Fibroblast of pulmonary artery (primary cell): ENCODE data around the gene TYW1B.
"Not testable (repeated sequence)": the region's sequence is repeated elsewhere in the genome, so short reads cannot be mapped to it uniquely, and the experiment has no call there.

ENCODE experiments used
- DNase-seq: peaks from one replicate; pipeline ENCODE4 v3.0.0-alpha.2; 2010; ENCODE audit warnings: low read depth
- H3K4me3 ChIP-seq: replicated peaks from 2 replicates; pipeline ENCODE4 v1.5.1; 2011; ENCODE audit warnings: low read depth, mild to moderate bottlenecking, control low read depth, low read length, moderate library complexity
- CTCF ChIP-seq: IDR thresholded peaks from 2 replicates; pipeline ENCODE4 v1.5.1; 2011; ENCODE audit warnings: mild to moderate bottlenecking, control low read depth, low read length, inconsistent platforms; ENCODE audit errors: missing control alignments

TYW1B gene

GRCh38 chr7:72823765-72824732 lies 4.0 kb downstream of the TYW1B start:
- TF ChIP-seq CTCF = peak; percentile 7
- H3K4me3 ChIP-seq = not testable (repeated sequence)
- peak; percentile 40 for DNase-seq

GRCh38 chr7:72822497-72822896 lies 5.5 kb downstream of the TYW1B start:
- not testable (repeated sequence) for DNase-seq, H3K4me3 ChIP-seq

- H3K4me3 ChIP-seq, DNase-seq: not testable (repeated sequence)
These were observed 9.2 kb downstream of the TYW1B start for GRCh38 chr7:72818663-72819361.

GRCh38 chr7:72817661-72818060 lies 10.3 kb downstream of the TYW1B start:
- not testable (repeated sequence) for H3K4me3 ChIP-seq, DNase-seq

- H3K4me3 ChIP-seq, DNase-seq: not testable (repeated sequence)
These were observed 11.4 kb downstream of the TYW1B start for GRCh38 chr7:72816370-72817157.

GRCh38 chr7:72810437-72810836 lies 17.6 kb downstream of the TYW1B start:
- not testable (repeated sequence) for DNase-seq, H3K4me3 ChIP-seq

- not testable (repeated sequence) for DNase-seq, H3K4me3 ChIP-seq
These were observed 19.5 kb downstream of the TYW1B start for GRCh38 chr7:72808511-72808910.

- not testable (repeated sequence) for DNase-seq, H3K4me3 ChIP-seq
These were observed 21.1 kb downstream of the TYW1B start for GRCh38 chr7:72806851-72807250.

GRCh38 chr7:72805526-72806494 lies 22.2 kb downstream of the TYW1B start:
- no peak overlapping the region for H3K4me3 ChIP-seq
- no peak for TF ChIP-seq CTCF
- DNase-seq = peak; percentile 72

GRCh38 chr7:72803778-72804177 lies 24.2 kb downstream of the TYW1B start:
- not testable (repeated sequence) for DNase-seq, H3K4me3 ChIP-seq

- not testable (repeated sequence) for H3K4me3 ChIP-seq
- DNase-seq = peak; percentile 52
These were observed 26.4 kb downstream of the TYW1B start for GRCh38 chr7:72801564-72801963.

GRCh38 chr7:72795401-72795800 lies 32.6 kb downstream of the TYW1B start:
- not testable (repeated sequence) for DNase-seq

More at GRCh38 chr7:72795401-72795800, 32.6 kb downstream of the TYW1B start:
- H3K4me3 ChIP-seq = not testable (repeated sequence)
